DMS53 treated with DMSO at 0.1 percent for 48 hours (cell line): ENCODE data around the gene KRT20.
"Not testable (repeated sequence)": the region's sequence is repeated elsewhere in the genome, so short reads cannot be mapped to it uniquely, and the experiment has no call there.

Source experiments
- DNase-seq: peaks from one replicate; lab custom pipeline; 2025; ENCODE audit not compliant: unreplicated experiment; lab: John Stamatoyannopoulos, UW

Gene KRT20, protein sequence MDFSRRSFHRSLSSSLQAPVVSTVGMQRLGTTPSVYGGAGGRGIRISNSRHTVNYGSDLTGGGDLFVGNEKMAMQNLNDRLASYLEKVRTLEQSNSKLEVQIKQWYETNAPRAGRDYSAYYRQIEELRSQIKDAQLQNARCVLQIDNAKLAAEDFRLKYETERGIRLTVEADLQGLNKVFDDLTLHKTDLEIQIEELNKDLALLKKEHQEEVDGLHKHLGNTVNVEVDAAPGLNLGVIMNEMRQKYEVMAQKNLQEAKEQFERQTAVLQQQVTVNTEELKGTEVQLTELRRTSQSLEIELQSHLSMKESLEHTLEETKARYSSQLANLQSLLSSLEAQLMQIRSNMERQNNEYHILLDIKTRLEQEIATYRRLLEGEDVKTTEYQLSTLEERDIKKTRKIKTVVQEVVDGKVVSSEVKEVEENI

DNA sequence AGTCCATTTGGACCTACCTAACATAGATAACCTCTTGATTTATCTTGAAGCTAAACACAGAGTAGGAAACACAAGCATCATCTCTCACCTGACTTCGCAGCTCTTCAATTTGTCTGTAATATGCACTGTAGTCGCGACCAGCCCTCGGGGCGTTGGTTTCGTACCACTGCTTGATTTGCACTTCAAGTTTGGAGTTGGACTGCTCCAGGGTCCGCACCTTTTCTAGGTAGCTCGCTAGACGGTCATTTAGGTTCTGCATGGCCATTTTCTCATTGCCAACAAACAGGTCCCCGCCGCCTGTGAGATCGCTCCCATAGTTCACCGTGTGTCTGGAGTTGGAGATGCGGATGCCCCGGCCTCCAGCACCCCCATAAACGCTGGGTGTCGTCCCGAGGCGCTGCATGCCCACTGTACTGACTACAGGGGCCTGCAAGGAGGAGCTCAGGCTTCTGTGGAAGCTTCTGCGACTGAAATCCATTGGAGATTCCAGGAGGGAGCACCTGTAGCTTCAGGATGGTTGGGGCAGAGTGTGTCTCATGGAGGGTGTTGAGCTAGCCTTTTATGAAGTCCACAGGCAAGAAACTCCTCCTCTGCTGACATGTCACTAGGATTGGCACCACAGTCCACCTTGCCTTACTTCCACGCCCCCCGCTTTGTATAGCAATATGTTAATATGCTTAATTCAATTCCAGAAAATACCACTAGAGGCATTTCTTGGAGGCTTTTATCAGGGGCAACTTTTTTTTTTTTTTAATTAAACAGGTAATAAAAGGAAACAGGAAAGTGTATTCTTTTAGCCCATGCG is at the start of gene KRT20:
TSS of gene KRT20 (minus strand) at position 535 of the 805 bp plus-strand sequence. CDS start at position 478, 57 bp downstream.
- DNase-seq, result no peak

DNA sequence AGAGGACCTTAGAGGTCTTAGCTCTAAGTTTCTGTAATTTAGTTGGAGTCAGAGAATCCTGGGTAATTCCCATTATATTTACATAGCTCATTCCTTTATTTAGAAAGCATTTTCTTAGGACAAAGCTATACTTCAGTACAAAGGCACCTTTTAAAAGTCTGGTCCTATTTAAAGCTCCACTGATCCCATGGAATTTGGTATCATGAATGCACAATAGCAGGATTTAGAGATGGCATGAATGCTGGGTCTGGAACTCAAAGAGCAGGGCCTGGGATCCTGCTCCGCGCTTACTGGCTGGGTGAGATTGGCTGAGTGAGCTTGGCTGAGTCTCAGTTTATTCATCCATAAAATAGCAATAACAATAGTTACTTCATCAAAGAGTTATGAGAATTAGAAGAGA is 47.6 kb upstream of the KRT20 start:
- no peak for DNase-seq

DNA sequence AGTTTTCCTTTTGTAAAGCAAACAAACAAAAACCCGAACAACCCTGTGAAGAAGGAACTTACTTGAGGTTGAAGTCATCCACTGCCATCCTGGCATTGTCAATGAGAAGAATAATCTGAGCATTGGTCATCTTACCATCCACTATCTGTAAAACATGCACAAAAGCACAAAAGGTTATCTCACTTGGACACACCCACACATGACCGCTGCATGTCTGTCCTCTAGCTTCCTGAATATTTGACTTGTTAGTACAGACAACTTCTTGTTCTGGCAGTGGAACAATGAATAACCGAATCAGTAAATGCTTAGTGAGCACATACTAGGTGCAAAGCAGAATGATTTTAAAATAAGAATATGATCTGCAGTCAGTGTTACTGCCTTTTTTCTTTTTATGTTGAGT is 46.3 kb upstream of the KRT20 start:
- no peak for DNase-seq

DNA sequence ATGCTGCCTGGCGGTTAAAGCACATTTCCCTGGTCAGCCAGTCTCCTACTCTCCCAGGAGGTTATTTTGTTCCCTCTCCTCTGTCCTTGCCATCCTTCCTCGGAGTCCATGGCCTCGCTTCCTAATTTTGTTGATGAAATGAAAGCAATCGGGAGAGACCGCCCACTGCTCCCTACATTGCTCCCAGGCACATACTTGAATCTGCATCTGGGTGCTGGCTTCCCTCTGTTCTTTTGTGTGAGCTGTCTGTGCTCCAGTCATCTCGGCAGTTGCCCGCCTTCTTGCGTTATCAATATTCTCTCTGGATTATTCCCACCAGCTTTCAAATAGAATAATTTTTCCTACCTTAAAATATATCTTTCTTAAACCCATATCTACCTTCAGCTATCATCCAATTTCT is 41.3 kb upstream of the KRT20 start:
- no peak for DNase-seq

DNA sequence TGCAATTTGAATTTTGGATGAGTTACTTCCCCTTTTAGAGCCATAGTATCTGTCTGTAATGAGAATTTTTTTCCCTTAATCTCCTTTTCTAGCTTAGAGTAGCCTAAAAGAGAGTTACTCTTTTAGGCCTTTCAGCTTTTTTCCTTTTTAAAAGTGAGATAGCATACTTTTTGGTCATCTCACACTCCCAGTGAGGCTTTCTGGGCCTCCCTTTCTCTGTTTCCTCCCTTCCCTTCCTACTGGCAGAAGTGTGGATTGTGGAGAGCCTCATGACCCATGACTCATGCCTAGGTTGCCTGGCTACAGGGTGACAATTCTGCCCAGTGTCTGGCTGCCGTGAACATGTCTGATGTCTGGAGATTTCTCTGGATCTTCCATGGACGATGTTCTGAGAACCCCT is 37.2 kb upstream of the KRT20 start:
- DNase-seq, result peak; percentile 42

DNA sequence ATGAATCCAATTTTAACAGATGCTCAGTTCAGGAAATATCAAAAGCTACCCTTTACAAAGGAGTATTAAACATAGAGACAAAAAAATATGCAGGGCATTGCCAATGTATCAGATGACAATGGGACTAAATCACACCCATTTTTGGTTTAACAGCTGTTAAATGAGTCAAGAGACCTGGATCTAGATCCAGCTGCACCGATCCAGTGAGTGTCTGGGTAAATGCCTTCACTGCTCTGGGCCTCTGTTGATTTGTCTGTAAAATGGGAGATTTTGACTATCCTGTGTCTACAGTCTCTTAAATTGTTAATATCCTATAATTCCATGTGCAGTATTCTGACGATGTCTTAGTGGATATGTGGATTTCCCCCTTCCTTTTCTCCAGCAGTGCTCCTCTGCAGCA is 36.0 kb upstream of the KRT20 start:
- no peak for DNase-seq

DNA sequence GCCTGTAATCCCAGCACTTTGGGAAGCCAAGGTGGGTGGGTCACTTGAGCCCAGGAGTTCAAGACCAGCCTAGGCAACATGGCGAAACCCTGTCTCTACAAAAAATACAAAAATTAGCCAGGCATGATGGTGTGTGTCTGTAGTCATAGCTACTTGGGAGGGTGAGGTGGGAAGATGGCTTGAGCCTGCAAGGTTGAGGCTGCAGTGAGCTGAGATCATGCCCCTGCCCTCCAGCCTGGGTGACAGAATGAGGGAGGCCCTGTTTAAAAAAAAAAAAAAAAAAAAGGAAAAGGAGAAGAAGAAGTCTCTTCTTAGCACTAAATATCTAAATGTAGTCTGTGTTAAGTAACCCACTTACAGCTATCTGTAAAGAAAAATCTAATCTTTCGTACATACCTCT is 32.1 kb upstream of the KRT20 start:
- DNase-seq, result not testable (repeated sequence)

DNA sequence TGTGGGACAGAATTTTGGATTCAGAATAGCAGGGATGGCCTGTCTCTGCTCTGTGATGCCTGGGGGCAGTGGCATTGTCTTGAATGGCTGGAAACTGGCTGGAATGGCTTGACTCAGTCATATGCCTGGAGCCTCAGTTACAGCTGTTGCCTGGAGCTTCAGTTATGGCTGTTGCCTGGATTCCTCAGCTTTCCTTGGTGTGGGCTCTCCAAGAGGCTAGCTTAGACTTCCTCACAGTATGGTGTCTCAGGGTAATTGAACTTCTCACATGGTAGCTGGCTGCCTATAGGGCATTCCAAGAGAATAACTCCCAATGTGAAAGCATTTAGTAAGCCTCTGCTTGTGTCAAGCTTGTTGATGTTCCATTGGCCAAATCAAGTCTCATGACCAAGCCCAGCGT is 31.3 kb upstream of the KRT20 start:
- no peak for DNase-seq

DNA sequence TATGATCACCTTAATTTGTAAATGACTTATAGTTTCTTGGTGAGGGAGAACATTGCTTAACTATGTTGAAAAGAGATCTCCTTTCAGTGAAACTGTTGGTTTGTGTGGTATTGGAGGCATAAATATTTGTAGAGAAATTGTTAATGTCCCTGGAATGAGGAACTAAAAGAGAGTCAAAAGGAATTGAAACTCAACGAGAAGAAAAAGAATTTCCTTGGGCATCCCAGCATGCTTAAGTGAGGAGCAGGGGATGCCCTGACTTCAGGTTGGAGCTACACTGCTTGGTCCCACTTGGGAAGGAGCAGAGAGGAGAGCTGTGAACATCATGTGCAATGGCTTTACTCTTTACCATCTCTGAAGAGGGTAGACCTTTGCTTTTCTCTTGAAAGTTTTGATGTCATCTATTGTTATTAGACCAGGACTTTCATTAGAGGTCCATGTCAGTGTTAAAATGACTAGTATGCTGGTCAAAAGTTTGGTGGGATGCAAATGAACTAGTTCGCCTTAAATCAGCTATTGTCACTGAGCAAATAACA is 30.7 kb upstream of the KRT20 start:
- DNase-seq, result no peak

DNA sequence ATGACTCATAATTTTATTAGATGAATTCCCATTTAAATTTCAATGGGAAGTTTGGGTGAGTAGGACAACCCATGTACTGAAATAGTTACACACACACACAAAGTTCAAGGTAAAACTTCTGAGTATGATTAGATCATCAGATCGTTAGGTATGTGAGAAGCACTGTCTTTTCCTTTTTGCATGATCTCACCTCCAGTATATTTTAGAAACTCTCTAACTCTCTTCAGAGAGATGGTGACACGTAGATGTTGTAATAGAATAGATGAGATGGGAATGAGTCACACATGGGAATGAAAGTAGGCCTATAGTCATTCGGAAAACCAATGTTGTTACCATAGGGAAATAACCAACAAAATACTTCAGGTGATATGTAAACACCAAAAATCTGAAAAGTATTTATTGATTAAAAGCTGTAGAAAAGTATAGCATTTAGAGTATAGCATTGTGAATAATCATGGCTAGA is 30.2 kb upstream of the KRT20 start:
- peak; percentile 25 for DNase-seq

DNA sequence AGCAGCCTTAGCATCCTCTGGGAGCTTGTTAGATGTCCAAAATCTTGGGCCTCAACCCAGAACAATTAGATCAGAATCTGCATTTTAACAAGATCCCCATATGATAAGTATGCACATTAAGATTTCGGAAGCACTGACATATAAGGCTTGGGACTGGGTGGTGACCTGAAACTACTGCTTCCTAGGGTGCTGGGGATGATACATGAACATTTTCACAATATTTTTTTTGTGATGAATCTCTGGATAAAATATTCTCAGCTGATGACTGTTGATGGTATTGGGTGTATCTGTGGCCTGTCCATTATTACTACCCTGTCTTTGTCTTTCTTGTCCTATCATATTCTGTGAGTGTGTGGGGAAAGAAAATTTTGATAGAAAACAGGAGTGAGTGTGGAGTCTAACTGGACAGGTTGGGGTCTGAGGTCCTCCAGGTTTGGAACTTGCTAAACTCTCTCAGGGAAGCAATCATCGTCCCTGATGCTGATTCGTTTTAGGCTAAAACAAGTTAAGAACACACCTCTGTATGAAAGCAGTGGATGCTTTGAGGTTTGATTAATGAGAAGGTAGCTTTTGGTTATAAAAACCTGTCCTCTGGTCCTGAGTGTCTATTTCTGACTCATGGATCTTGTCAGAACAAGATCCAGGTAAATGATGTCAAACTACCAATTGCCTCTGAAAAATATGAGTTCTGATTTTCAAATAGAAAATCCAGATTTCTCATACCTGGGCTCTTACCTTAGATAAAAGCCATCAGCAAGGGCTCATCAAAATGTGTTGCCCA is 29.2 kb upstream of the KRT20 start:
- no peak for DNase-seq

DNA sequence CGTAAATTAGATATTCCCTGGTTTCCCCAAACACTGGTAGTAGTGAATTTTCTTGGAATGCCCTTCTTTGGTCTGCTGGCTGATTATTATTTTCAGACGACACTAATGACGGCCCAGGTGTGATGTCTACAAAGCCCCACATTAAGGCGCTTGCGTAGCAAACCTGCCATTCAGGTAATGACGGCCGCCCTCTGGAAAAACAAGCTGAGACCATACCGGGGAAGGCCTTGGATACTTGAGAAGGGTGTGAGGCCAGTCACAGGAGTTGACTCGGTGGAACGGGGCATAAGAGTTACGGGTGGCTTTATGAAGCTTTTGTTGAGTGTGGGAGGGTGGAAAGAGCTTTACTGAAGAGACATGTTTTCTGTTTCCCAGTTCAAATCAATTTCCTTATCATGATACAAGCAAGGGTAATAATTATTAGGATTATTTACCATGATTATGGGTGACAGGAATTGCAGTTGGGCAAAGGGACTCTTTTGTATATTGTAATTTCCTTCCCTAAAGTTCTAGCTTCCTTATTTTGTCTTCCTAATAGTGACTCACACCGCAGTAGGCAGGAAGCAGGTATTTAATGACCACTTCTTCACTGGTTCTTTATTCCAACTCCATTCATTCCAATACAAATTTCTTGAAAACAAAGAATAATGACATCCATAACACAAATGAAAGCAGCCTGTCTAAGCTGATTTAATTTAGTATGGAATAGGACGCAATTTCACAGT is 27.6 kb upstream of the KRT20 start:
- DNase-seq, result no peak

DNA sequence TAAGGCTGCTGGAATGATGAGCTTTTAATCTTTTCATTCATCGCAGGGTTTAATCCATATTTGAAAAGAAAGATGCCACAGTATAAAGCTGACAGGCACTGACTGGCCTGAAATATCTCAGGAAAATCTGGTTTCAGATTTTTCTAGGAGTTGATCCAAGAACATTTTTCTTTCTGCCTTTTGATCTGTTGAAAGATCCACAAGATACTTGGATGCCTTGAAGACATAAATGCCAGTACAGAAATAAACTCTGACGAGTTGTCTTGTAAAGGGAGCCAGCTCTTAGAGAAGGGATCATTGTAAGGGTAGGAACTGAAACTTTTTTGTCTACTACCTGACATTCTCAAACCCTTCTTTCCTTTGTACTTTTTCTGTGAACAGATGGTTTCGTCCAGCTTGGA is 25.4 kb upstream of the KRT20 start:
- no peak for DNase-seq

DNA sequence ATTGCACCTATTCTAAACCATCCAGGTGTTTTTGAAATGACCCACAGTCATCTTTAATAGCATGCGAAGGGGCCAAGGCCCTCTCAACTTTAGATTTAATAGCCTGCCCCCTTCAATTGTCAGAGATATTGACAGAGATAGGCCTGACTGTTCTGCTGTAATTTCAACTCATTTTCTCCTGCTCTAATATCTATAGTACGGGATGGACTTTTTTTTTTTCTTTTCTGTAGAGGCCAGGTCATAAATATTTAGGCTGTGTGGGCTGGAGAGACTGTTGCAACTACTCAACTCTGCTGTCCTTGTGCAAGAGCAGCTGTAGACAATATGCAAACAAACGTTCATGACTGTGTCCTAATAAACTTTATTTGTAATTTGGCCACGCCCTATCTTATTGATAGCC is 24.7 kb upstream of the KRT20 start:
- no peak for DNase-seq

DNA sequence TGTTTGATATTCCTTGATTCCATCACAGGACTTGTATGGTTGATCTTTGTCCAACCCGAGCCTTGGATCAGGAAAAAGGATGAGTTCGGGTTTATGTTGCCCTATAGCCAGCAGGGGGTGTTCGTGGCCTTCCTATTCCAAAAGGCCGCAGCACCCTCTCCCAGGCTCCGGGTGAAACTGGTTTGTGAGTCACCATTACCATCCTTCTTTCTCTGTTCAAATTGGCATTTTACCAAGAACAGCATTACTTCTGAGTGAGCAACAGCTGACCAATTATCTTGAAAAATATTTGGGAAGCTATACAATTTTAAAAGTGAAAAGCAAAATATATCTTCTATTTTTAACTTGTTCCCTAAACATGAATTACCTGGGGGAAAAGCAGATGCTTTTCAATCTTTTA is 24.3 kb upstream of the KRT20 start:
- DNase-seq, result peak; percentile 88

DNA sequence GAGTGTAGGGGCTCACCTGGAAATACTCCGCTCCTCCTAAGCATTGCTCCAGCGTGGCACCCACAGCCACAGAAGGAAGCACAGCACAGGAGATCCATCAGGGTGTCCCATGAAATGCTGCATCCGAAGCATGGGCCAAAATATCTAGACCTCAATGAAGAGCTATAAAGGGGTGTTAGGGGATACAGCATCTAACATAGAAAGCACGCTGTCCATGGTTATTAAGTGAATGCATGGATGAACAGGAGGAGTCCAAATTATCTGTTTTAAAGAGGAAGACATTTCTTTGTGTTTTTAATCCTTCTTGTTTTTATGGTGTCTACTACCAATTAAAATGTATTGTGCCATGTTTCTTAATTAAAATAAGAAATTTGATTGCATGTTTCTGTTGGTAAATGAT is 21.6 kb upstream of the KRT20 start:
- DNase-seq, result no peak

DNA sequence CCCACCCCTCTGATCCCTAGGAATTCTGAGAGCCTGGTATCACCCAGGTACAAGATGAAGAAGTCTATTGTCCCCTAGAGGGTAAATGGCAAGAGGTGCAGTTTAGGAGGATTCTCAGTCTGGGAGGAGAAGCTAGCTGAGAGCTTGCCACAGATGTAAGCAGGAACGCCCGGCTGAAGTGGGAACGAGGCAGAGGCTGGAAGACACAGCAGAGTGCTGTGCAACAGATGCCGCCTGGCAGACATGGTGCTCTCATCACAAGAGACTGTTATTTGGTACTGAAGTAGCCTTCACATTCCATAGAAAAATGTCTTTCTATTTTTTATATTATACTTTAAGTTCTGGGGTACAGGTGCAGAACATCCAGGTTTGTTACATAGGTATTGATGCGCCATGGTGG is 20.3 kb upstream of the KRT20 start:
- no peak for DNase-seq

DNA sequence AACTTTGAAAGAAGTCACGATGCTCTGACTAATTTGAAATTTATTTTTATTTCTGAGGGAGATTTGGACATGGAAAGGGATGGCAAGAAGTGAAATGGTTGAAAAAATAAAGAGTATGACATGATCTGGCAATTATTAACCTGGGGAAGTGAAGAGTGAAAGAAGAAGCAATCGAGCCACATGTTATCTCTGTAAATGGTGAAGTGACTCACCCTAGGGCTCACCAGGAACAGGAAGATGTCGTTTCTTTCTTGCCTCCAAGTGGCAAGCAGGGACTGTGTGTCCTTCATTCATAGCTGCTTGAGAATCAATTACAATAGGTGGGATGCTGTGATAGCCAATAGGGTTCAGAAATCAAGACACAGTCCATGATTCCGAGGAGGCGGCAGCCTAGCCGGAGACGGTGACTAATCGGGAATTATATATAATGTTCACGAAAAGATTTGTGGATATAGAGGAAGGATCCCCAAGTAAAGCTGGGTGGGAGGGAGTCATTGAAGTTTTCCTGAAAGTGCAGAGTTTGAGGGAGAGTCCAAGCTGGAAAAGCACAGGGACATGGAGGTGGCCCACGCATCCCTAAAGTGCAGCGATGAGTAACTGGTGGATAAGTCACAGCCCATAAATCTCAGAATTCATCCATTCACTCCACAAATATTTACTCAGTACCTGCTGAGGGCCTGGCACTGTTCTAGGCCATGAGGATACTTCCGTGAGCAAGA is 18.2 kb upstream of the KRT20 start:
- DNase-seq, result peak; percentile 81

DNA sequence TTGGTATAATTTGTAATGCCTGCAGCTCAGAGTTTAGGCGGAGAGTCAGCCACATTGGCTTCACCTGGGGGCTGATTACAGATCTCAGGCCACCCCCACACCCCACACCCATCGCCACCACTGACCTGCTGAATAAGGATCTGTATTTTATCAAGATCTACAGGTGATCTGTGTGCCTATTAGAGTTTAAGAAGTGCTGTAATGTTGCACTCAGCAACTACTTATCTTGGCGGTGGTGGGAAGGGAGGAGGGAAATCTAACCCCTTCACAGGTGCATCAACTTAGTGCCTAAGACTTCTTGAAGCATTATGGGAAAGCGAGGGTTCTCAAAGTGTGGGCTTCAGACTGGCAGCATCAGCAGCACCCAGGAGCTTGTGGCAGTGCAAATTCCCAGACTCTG is 17.5 kb upstream of the KRT20 start:
- no peak for DNase-seq

DNA sequence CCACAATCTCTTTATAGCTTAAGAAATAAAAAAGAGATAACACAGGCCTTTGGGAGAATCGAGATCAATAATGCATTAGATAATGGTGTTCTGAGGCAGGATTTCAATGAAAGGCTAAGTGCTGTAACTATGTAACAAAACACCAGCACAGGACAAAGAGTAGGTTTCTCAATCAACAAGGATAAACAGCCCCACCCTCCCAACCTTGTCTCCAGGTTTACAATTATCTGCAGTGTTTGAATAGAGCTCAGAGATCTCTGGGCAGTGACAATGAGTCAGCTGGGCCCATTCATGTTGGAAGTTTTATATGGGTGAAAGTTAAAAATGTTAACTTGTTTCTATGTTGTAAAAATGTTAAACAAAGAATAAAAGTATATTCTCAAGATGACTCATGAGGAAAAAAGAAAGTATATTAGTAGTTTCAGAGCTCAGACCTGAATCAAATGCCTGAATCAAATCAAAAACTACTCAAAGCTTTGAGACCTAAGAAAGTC is 17.0 kb upstream of the KRT20 start:
- peak; percentile 61 for DNase-seq
